IPS-11a (cell line): Measurements from ENCODE around the gene POU6F1.
A peak's percentile ranks its signal among the peaks of the same experiment; 100 is the strongest.
"Not testable (repeated sequence)": the region's sequence is repeated elsewhere in the genome, so short reads cannot be mapped to it uniquely, and the experiment has no call there.

Experiments used
- H3K4me3 ChIP-seq: one replicate; pipeline ENCODE4 v1.5.1; 2013; ENCODE audit warnings: low read depth, low read length, control low read depth

The POU6F1 gene

DNA sequence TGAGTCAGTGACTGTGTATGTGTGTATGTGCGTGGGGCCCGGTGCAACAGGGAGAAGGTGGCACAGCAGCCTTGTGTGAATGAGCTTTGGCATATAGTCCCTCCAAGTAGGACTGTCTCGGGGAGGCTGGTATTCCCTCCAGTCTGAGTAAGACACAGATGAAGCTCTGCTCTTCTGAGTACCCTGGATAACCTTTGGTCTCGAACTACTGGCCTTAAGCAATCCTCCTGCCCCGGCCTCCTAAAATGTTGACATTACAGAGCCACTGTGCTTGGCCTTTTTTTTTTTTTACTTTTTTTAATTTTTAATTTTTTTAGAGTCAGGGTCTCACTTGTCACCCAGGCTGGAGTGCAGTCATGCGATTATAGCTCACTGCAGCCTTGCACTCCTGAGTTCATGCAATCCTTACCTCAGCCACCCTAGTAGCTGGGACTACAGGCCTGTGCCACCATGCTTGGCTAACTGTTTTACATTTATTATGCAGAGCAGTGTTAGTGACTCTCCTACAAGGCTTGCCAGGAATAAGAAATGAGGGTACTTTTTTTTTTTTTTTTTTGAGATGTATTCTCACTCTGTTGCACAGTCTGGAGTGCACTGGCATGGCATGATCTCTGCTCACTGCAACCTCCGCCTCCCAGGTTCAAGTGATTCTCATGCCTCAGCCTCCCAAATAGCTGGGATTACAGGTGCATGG is 11.4 kb upstream of the POU6F1 start:
- no peak overlapping the region for H3K4me3 ChIP-seq

- H3K4me3 ChIP-seq: no peak overlapping the region
These were observed 10.1 kb upstream of the POU6F1 start for GRCh38 chr12:51227962-51228361.

GRCh38 chr12:51227112-51227511 is 9.2 kb upstream of the POU6F1 start:
- not testable (repeated sequence) for H3K4me3 ChIP-seq

GRCh38 chr12:51225771-51226170 is 7.9 kb upstream of the POU6F1 start:
- no peak overlapping the region for H3K4me3 ChIP-seq

DNA sequence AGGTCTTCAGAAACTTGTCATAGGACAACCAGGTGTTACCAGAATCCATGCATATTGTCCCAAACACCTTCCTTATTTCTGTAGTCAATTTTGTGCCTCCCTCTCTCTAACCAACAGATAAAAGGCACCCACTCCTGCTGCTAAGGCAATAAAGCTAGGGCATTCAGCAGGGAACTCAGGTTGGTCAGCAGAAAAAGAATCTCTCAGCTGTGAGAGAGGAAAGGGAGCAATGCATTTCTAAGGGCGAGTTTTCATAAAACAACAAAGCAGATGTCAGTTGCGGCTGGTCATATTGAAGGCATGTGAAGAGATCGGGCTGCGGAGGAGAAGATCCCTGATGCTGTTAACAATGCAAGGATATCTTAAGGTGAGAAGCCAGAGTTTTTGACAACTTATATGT is 7.4 kb upstream of the POU6F1 start:
- H3K4me3 ChIP-seq: no peak overlapping the region

- no peak overlapping the region for H3K4me3 ChIP-seq
These were observed 6.8 kb upstream of the POU6F1 start for GRCh38 chr12:51224625-51225024.

DNA sequence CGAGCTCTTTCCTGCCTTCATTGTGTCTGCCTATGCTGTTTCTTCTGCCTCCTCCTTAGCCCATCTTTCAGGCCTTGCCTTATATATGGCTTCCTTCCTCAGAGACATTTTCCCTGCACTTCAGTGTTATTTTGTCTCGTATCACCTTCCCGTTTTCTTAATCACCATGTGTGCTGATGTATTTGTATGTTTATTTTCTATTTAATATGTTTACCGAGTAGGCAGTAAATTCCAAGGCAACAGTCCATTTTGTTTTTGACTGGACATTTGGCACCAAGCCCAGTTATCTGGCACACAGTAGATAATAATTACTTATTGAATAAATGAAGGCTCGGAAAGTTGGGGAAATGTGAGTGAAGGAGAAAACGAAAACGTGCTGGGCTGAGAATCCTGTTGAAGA is 4.6 kb upstream of the POU6F1 start:
- no peak overlapping the region for H3K4me3 ChIP-seq

- not testable (repeated sequence) for H3K4me3 ChIP-seq
These were observed 2.0 kb upstream of the POU6F1 start for GRCh38 chr12:51219857-51220256.

- H3K4me3 ChIP-seq: no peak overlapping the region
These were observed 1.5 kb upstream of the POU6F1 start for GRCh38 chr12:51219322-51219721.

DNA sequence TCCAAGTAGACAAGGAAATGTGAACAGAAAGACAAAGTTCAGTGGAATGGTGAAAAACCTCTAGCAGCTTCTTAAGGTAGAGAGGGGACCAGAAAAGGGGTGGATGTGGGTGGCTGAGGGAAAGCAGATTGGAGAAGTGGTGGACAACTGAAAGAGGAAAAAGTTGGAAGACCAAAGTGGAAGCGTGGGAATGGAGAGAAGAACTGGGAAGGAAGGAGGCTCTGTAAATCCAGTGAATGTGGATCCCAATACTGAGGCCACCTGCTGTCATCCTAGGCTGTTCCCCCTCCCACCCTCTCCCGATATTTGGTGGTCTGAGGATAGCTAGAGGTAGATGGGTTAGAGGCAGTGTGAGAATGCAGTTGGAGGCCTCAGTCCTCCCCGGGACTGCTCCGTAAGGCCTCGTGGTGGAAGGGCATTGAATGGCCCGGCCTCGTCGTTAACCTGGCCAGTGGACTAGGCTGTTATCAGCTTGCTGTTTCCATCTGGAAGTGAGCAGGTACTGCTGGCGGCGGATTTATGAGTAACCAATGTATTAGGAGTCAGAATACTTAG is 822 bp upstream of the POU6F1 start:
- H3K4me3 ChIP-seq: peak overlapping the region; percentile 50

- peak overlapping the region; percentile 61 for H3K4me3 ChIP-seq
These were observed 512 bp downstream of the POU6F1 start for GRCh38 chr12:51217133-51217967.

DNA sequence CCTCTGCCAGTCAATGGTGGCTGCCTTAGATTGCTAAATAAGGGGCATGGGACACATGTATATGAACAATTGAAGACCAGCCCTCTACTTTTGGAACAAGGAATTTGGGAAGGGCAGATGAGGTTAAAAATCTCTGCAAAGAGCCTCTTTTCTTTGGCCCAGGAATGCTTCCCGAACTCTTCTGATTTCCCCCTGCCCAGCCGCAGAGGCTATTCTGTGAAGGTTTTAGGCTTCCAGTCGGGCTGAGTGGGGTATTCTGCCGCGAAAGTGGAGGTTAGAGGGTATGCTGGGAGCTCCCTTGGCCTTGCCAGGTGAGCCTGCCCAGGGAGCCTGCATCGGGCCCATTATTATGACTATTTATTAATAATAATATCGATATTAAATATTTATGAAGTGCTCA is 1.2 kb downstream of the POU6F1 start:
- H3K4me3 ChIP-seq: peak overlapping the region; percentile 61

DNA sequence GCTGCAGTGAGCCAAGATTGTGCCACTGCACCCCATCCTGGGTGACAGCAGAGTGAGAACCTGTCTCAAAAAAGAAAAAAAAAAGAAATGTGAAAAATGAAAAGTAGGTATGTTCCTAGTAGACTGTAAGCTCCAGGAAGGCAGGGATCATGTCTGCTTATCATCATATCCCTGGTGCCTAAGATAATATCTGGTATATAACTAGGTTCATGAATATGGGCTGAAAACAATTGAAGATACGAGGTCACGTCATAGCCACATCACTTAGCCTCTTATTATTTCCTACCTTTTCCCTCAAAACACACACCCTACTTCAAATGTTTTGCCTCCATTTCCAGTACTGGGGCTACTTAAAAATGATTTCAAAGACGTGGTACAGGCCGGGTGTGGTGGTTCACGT is 3.0 kb downstream of the POU6F1 start:
- H3K4me3 ChIP-seq: no peak overlapping the region

- H3K4me3 ChIP-seq: no peak overlapping the region
These were observed 7.0 kb downstream of the POU6F1 start for GRCh38 chr12:51210690-51211395.

- no peak overlapping the region for H3K4me3 ChIP-seq
These were observed 8.6 kb downstream of the POU6F1 start for GRCh38 chr12:51209259-51209658.

DNA sequence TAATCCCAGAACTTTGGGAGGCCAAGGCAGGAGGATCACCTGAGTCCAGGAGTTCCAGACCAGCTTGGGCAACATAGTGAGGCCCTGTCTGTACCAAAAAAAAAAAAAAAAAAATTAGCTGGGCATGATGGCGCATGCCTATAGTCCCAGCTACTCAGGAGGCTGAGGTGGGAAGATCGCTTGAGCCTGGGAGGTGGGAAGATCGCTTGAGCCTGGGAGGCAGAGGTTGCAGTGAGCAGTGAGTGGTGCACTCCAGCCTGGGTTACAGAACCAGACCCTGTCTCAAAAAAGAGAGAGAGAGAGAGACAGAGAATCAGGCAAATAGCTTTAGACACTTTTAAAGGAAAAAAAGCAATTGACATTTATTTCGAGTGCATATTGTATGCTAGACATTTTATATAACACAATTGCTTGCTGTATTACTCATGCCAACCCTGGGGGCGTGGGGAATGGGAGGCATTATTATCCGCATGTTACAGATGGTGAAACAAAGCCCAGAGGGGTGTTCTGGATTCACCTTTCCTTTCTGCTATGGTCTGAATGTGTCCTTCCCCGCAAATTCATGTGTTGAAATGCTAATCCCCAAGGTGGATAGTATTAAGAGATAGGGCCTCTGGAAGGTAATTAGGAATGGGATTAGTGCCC is 9.7 kb downstream of the POU6F1 start:
- H3K4me3 ChIP-seq: no peak overlapping the region

GRCh38 chr12:51205350-51205749 is 12.5 kb downstream of the POU6F1 start:
- no peak overlapping the region for H3K4me3 ChIP-seq

DNA sequence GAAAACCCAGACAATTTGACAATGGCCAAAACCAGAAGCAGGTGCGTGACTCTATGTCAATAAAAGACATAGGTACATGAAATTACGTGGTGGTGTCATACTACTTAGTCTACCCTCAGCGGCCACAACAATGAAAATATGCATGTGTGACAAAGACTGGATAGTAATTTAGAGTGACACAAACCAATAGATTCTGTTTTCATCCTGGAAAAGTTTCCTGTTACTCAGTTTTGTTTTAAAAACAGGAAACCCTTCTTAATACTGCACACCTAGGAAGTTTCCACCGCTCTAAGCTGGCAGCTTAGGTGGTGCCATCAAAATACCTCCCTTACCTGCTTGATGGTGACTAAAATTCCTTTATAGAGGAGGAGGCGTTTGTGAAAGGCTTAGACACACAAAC is 15.1 kb downstream of the POU6F1 start:
- no peak overlapping the region for H3K4me3 ChIP-seq

GRCh38 chr12:51200806-51201205 is 17.1 kb downstream of the POU6F1 start:
- H3K4me3 ChIP-seq: no peak overlapping the region

- H3K4me3 ChIP-seq: no peak overlapping the region
These were observed 17.7 kb downstream of the POU6F1 start for GRCh38 chr12:51200156-51200555.

- H3K4me3 ChIP-seq: no peak overlapping the region
These were observed 18.4 kb downstream of the POU6F1 start for GRCh38 chr12:51199366-51199945.
